ENCODE measurements around the gene DMAP1.

Gene DMAP1

GRCh38 chr1:44229435-44230167 is 16.3 kb downstream of the DMAP1 start:
- no peak for DNase-seq

- no peak for DNase-seq
Observed at GRCh38 chr1:44230796-44231195, 17.5 kb downstream of the DMAP1 start.

DNA sequence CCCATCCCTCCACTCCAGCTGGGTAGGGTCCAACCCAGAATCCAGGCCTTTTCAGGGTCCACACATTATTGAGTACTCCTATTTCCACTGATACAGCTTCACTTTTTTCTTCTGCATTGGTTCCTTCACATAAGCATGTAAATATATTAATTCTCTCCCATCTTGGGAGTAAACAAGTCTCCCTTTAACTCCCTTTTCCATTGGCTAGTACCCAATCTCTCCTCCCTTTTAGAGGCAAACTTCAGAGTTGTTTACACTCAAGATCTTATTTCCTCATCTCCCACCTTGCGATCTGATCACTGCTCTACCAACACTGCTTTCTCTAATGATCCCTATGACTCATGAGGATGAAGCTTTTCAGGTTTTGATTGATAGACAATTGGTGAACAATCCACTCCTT is 20.3 kb downstream of the DMAP1 start:
- DNase-seq, result no peak

DNA sequence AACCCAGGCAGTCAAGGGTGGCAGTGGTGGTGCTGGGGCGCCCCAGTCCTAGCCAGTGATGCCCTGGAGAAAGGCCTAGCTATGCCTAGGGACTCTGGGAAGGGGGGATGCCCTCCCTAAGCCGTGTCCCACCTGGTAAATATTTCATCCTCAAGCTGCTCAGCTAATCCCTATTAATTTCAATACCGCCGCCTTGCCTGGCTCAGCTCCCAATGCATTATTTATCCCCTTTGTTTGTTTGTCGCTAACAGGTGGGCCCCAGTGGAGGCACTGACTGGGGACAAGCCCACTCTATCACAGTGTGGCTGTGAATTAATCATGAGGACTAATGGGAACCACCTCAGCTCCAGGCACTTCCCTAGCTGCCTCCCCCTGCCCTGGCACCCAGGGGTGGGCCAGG is 22.5 kb downstream of the DMAP1 start:
- no peak for DNase-seq

DNA sequence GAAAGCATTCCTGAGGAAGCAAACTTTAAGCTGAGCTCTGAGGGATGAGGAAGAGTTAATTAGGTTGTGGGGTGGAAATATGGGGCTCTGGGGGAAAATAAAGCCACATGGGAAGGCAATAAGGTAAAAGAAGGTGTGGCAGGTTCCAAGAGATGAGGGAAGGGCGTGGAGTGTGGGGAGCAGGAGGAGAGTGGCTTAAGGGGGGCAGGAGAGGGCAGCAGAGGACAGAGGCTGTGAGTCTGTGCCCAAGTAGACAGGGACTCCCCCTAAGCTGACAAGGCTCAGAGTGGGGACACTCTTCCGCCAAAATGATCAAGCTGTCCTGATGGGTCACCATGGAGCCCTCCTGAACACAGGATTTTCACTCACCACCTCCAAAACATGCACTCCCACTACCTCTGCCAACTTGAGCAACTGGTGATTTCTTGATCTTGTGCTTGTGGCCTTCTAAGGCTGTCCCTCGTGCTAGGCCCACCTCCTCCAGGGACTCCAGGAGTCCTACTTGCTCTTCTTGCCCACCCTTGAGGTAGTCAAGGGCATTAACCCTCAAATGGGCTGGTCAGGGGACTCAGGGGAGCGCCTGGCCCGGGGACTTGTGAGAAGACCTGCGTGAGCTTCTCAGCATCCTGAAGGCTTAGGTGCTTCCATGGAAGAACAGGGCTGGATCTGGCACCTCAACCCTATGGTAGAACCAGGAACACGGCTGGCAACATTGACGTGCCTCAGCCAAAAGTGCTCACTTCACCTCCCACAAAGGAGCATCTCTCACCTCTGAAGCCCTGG is 23.4 kb downstream of the DMAP1 start:
- DNase-seq, result no peak

- DNase-seq, result peak; percentile 11
Observed at GRCh38 chr1:44237721-44238457, 24.6 kb downstream of the DMAP1 start.

DNA sequence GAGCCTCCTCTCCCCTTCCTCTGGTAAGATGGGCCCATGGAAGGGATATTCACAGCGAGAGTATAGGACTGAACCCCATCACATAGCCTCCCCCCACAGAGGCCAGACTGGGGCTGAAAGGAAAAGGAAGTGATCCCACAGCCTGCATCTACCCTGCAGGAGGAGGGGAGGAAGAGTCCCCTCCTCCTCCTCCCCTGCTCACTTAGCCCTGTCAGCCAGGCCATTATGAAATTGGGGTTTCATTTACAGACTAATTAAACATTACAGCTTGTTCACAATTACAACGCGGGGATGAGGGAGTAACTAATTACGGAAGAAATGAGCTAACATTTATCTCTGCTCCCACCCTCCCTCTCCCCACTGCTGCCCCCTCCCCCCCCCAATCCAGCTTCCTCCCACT is 25.4 kb downstream of the DMAP1 start:
- no peak for DNase-seq

- no peak for DNase-seq
Observed at GRCh38 chr1:44239331-44239960, 26.2 kb downstream of the DMAP1 start.

DNA sequence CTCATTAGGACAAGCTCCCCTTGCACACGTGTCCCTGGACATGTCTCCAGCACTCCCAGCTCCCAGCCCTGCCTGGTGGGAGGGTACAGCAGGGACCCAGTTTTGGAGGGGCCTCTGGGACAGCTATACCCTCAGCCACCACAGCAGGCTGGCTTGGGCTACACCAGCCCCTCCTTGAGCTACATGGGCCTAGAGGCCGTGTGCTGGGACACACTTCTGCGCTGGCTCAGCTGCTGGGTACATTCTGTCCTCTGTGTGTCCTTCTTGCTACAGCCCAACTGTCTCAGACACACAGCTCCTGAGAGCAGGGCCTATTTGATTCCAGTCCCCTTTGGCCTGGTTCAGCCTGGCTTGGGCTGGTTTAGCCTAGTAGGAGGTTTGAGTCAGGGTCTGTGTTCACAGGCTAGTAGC is 26.7 kb downstream of the DMAP1 start:
- DNase-seq, result no peak

DNA sequence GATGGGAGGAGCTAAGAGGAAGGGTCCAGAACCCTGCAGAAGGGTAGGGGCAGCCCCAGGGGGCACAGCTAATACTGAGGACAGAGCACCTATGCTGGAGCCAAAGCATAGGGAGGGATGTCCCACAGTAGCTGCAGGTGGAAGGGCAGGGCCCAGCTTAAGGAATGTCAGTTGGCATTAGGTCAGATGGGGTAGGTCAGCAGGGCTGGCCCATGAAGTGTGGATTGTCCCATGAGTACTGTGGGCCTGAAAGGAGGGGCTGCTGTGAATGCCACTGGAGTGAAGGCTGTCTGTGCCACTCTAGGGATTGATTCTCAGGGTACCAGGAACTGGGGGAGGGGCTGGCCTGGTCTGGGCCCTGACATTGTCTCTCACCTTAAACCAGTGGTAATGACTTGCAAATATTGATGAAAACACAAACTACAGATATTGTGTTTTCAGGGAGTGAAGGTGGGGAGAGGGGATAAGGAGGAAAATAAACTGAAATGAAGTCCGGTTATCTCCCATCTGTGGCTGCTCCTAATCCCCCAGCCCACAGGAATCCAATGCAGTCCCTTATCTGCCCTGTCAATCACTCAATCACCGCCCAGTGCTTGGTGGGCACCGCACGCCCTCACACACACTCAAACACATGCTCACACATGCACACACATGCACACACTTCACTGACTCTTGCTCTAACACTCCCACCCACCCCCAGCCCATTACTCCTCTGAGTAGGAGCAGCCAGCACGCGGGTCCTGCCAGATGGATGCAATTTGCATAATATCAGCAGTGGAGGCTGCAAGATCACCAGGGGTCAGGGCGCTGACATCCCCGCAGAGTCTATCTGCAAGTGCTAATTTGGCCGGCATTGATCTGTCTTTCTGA is 27.8 kb downstream of the DMAP1 start:
- DNase-seq, result no peak

- DNase-seq, result no peak
Observed at GRCh38 chr1:44242746-44243145, 29.5 kb downstream of the DMAP1 start.

GRCh38 chr1:44243782-44244495 is 30.7 kb downstream of the DMAP1 start:
- no peak for DNase-seq

DNA sequence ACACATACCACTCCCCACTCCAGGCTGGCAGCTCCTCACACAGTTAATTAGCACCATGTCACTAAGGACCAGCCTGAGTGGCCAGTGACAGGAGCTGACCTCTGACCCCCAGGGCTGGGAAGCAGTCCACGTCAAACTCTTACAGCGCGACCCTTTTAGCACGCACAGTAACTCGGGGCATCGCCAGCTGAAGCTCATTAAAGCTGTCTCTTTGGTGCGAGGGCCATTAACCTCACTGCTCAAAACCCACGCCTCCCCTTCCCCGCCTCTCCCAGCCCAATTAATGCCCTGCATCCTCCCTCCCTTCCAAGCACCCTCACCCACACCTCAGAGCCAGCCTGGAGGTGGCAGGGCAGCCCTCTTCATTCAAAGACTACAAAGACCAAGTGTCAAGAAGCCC is 31.7 kb downstream of the DMAP1 start:
- DNase-seq, result no peak

DNA sequence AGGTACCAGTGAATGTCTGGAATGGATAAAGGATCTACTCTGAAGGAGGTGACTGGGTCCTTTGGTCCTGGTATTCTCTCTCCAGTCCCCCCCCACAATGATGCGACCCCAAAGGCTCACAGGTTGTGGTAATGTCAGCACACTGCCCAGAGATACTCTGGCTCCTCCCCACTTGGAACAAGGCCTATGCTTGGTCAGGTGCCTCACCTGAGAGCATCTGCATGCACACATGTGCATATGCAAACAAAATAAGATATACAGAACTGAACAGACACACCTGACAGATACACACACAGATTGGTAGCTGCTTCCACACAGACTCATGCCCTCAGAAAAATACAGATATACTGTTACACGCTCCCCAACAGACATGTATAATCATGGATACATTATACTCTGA is 33.5 kb downstream of the DMAP1 start:
- no peak for DNase-seq

DNA sequence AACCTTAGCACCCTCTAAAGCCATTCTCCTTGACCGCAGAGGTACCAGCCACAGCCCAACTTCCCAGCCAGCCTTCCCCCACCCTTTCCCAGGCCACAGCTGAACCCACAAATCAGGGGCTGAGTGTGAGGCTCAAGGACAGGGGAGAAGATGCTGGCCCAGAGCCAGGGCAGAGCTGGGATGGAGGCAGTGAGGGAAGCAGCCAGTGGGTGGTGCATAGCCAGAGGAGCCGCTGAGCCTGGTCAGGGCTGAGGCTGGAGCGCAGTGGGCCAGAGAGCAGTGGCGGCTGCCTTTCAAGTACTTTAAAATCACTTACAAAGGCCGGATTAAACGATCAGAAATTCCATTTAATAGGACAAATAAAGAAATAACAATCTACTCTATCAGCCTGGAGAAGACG is 36.3 kb downstream of the DMAP1 start:
- no peak for DNase-seq

DNA sequence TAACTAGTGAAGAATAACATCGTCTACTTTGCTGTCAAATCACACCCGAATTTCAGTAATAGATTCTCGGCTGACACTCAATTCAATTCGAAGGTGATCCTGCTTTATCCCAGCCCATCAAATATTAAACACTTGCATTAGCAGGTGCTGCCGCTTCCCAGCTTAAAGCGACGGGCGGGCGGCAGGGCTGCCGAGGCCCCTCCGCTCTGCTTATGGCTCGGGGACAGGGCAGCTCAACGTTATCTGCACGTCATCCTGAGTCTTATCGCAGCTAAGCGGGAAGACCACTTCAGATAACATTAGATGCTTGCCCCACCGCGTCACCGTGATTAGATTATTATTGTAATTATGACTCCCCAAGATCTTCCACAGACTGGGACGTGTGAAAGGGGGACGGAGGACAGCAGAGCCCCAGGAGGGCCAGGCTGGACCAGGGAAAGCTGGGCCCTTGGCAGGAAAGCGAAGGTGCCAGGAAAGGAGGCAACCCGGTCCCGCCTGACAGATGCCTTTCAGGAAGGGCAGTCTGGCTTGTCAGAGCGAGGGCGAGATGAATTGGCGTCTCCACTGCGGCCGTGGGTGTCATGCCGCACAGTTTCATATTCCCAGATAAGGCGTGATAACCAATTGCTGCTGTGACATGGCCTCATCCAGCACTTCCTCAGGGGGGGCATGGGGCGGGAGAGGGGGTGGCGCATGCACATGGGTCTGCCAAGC is 37.0 kb downstream of the DMAP1 start:
- no peak for DNase-seq

GRCh38 chr1:44251486-44251885 is 38.2 kb downstream of the DMAP1 start:
- no peak for DNase-seq

GRCh38 chr1:44251989-44252671 is 38.9 kb downstream of the DMAP1 start:
- no peak for DNase-seq

DNA sequence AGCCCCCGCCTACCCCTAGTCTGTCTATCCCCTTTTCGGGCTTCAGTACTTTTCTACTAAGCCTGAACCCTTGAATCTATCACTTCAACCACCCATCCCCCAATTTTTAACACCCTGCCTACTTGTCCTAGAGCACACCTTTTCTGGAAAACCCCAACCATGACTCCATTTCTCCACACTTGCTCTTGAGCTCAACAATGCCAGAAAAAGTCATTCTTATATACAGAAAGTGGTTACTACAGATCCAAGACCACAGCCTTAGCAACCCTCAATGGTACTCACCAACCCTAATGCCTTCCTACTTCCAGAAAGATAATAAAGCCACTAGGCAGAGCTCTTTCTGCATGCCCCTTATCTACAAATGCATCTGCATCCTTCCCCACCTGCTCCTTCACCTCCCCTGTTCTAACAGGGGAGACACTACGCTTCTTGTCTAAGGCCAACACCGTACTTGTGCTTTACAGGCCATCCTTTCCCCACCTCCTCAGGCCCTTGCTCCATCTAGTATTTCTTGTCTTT is 41.2 kb downstream of the DMAP1 start:
- DNase-seq, result no peak
